GM18505 (cell line): Measurements from ENCODE around the gene EFNA2.

Source experiments
- ATAC-seq: cut with Tn5 transposase; IDR thresholded peaks from one replicate; pipeline ENCODE4 v1.9.1; 2021; ENCODE audit not compliant: unreplicated experiment
- POLR2A ChIP-seq: IDR thresholded peaks from 4 replicates; pipeline ENCODE4 v1.6.1; 2011; ENCODE audit warnings: borderline replicate concordance; ENCODE audit not compliant: insufficient read depth, insufficient read length; ENCODE audit errors: extremely low read depth

Gene EFNA2

DNA sequence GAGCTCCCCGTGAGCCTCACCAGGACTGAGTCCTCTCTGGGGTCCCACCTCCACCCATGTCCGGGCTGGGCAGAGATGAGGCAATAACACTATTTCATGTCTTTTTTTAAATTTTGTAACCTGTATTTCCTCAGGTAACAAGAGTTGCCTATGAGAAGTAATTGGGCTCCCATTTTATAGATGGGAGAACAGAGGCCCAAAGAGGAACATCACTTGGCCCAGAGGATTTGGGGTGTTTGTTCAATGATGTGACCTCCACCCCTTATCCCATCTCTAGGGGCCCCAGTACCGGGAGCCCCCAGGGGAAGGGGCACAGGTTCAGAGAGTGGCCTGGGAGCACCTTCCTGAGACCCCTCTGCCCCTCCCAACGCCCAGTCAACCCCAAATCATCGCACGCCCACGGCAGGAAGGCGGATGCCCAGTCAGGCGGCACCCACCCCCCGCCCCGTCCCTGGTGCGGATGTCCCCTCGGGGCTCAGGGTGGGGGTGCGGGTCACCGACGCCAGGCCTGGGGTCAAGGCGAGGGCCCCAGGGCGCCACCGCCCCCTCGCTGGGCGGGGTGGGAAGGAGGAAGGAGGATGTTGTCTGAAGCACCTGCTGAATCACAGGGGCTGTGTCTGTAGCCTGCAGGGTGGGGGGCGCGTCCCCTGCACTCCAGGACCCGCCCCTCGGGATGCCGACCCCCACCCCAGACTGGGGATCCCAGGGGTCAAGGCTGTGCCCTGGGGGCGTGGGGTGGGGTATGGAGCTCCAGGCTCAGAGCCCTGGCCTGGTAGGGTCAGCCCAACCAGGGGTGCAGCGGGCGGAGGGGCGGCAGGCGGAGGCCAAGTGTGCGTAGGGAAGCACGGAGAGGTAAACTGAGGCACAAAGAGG is 25.6 kb upstream of the EFNA2 start:
- peak; percentile 5 for ATAC-seq
- TF ChIP-seq POLR2A, result no peak

DNA sequence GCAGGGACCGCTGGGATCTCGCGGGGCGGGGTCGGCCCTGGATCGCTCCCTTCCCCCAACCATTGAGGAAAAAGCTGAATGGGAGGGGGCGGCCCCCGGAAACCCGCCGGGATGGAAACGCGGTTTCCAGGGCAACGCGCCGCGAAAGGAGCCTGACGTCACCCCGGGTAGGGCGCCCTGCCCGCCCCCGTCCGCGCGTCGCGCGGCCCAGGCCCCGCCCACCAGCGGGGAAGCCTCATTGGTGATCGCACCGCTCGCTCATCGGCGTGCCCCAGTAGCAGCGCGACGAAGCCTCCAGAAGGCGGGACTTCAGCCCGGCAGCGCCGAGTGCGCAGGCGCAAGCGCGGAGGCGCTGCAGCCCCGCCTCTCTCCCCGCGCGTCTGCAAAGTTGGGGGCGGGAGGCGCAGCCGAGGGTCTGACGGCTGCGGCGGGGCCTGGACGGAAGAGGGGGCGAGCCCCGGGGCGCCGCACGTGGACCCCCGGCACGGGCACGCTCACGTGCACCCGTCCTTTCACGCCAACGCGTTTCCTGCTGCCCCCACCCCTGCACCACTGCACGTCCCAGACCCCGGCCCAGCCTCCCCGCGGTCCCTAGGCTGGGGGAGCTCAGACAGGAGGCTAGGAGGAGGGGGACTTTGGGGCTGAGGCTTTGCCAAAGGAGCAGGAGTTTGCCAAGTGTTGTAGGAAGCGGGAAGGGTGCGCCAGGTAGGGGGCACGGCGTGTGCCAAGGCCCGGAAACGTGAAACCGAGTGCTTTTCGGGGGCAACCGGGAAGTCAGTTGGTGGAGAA is 24.7 kb upstream of the EFNA2 start:
- ATAC-seq, result peak; percentile 50
- TF ChIP-seq POLR2A, result peak; percentile 28

DNA sequence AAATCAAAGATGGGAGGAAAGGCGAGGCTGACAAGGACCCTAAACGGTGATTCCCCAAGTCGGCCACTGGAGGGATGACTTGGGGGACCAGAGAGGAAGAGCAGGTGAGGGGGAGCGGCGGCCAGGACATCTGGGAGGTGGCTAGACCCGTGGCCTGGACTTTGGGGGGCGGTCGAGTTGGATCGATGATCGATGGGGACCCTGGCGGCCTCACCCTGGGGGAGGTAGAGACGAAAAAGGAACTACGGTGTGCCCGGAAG is 24.2 kb upstream of the EFNA2 start:
- TF ChIP-seq POLR2A, result no peak
- ATAC-seq, result no peak

GRCh38 chr19:1261798-1262622 is 23.7 kb upstream of the EFNA2 start:
- no peak for ATAC-seq
- TF ChIP-seq POLR2A, result peak; percentile 35

- TF ChIP-seq POLR2A, result no peak
- ATAC-seq, result no peak
Measured at GRCh38 chr19:1262623-1263123, 23.0 kb upstream of the EFNA2 start.

DNA sequence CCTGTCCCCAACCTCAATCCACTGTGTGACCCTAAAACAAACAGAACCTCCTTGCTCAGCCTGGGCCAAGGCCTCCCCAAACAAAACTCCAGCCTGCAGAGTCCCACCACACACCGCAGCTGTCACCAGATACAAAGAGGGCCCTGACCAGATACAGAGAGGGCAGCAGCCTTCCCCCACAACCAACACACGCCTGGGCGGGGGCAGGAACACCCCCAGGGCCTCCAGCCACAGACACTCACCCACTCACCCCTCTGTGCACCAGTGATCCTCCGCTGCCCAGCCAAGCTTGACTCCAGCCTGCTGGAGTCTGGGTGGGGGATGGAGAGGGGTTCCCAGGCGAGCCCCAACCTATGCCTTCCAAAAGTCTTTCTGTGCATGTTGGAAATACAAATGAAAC is 22.5 kb upstream of the EFNA2 start:
- ATAC-seq, result no peak
- no peak for TF ChIP-seq POLR2A

- no peak for TF ChIP-seq POLR2A
- no peak for ATAC-seq
Measured at GRCh38 chr19:1264801-1265614, 20.7 kb upstream of the EFNA2 start.

- peak; percentile 26 for TF ChIP-seq POLR2A
- ATAC-seq, result no peak
Measured at GRCh38 chr19:1265615-1266128, 20.0 kb upstream of the EFNA2 start.

DNA sequence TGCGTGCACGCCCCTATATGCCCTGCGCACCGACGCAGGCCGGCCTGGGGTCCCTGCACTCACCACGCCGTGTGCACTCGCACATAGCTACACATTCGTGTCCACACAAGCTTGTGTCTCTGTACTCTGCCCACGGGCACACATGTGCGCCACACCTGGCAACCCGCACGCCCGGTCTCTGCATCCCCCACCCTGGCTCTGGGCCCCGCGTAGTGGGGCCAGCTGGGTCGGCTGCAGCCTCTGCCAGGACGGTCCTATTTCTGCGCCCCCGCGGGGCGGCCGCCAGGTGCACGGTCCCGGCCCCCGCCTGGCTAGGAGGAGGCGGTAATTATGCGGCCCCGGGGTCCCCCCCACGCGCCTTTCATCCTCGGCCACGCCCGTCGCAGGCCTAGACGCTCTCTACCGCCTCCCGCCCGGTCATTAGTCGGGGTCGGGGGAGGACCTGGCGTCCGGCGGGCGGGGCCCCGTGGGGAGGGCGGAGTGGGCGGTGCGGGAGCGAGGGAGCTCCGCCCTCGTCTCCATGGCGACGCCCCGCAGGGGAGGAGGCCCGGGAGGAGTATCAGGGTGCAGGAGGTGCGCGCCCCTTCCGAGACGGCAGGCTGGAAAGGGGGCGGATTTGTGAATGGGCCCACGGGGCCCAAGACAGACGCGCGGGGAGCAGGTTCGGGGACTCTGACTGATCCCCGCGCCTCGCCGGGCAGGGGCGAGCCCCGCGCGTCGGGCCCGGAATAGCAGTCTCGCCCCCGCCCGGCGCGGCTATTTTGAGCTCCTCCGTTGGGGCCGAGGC is 19.4 kb upstream of the EFNA2 start:
- peak; percentile 3 for TF ChIP-seq POLR2A
- ATAC-seq, result peak; percentile 25

DNA sequence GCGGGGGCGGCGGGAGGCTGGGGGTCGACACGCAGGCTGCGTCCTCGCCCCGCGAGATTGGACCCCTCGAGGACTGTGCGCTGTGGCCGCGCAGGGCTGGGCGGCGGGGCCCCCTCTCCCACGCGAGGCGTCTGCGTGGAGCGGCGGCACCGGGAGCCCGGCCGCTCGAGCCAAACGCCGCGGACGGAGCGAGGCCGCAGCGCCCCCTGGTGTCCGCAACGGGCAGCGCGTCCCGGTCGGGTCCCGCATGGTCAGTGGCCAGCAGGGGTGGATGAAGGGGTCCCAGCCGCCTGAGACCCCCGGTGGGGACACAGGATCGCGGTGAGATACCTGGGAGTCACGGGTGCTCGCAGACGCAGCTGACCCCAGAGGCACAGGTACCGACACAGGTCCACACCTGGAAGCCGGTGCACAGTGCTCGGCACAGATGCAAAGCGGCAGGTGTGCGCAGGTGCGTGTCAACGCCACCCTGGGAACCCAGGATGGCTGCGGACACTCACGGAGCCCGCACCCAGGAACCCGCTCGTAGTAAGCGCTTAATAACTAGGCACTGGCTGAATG is 18.7 kb upstream of the EFNA2 start:
- peak; percentile 18 for ATAC-seq
- TF ChIP-seq POLR2A, result no peak

DNA sequence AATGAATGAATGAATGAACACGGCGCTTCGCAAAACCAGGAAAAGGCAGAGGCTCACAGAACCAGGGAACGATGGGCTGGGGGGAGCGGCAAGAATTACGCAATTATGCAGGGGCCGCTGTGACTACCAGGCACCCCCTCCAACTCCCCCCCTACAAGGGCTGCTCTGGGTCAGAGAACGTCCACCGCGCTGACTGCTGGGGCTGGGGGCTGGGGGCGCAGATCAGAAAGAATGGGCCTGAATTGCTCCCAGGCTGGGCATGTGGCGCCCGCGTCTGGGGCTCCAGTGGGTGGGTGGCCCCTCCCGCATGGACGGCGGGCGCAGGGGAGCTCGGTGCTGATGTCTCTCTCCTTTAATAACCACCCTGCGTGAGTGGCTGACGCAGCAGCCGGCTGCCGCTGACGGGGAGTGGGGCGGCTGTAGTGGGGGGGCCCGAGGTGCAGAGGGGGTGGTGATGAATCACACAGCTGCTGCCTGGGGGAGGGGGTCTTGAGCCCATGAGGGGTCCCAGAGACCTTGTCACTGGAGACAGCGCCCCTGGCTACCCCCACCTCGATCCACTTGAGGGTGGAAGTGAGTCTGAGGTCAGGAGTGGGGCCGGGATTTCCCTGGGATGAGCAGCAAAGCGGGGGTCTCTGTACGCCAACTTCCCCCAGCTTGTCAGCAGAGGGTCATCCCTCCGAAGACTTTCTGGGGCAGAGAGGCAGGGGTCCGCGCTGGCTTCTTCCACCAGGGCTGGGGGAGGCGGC is 18.0 kb upstream of the EFNA2 start:
- ATAC-seq, result no peak
- TF ChIP-seq POLR2A, result no peak
